Measurements from ENCODE around the gene PPARG. TPM values are rescaled to one million over a fixed set of nuclear protein-coding genes. Genes with fewer than 3 reads are reported as not detected.

Gene PPARG
- total and polyA plus RNA-seq, 10 of the 15 experiments (the other 5 are each of a cell fraction or from before 2014, with no cell fraction given): 0.06 to 0.86 (median 0.12) TPM; not detected in 5

GRCh38 chr3:12343047-12343501, 54.2 kb downstream of the PPARG start (continued):
- TF ChIP-seq CEBPZ (IDR thresholded peaks at IDR 0.05; ENCODE audit: low read depth, low read length) (no peak), KLF5 (IDR thresholded peaks at IDR 0.05; ENCODE audit: partially characterized antibody) (no peak), STAT1 (conservative IDR thresholded peaks at IDR 0.05) (no peak)

GRCh38 chr3:12345141-12345561, 56.3 kb downstream of the PPARG start:
- no peak for FAIRE-seq
- H3K9ac ChIP-seq (ENCODE audit: control insufficient read depth, insufficient read depth, low read length): no peak overlapping the region
- TF ChIP-seq SMAD5 (IDR thresholded peaks at IDR 0.05; ENCODE audit: low read depth): no peak
- no peak for TF ChIP-seq POLR2AphosphoS2 (IDR thresholded peaks at IDR 0.05; ENCODE audit: low read depth, low read length)
- TF ChIP-seq CHD1 (IDR thresholded peaks at IDR 0.05; ENCODE audit: low read depth, low read length): no peak
- no peak for TF ChIP-seq ASH2L (IDR thresholded peaks at IDR 0.05; ENCODE audit: borderline replicate concordance, low read depth)
- no peak for TF ChIP-seq PKNOX1 (IDR thresholded peaks at IDR 0.05)
- TF ChIP-seq ZBTB4 (CRISPR knock-in tag; IDR thresholded peaks at IDR 0.05): no peak
- no peak for TF ChIP-seq CREB1 (IDR thresholded peaks at IDR 0.05; ENCODE audit: low read depth)
- no peak for TF ChIP-seq USF2 (IDR thresholded peaks at IDR 0.05; ENCODE audit: borderline replicate concordance, low read depth, low read length)
- no peak for TF ChIP-seq KAT2A (conservative IDR thresholded peaks at IDR 0.05; ENCODE audit: control insufficient read depth, low read depth, low read length)
- TF ChIP-seq CHD2 (IDR thresholded peaks at IDR 0.05; ENCODE audit: borderline replicate concordance, low read depth, low read length): no peak

More at GRCh38 chr3:12345141-12345561, 56.3 kb downstream of the PPARG start:
- WGBS (ENCODE audit: insufficient coverage, insufficient replicate concordance, low lambda C conversion rate, missing lambda C conversion rate): 45% methylated on average over 5 of the region's 5 CpGs
- ATAC-seq: no peak
- BruUV-seq (replicated peaks): no TSS peak
- Histone ChIP-seq H4K20me1 (ENCODE audit: control insufficient read depth, insufficient read depth) (no peaks in the 10 kb centered on the region), H2AFZ (ENCODE audit: control insufficient read depth, low read depth, low read length) (no peak overlapping the region), H3K4me3 (no peak overlapping the region), H3K27ac (ENCODE audit: control insufficient read depth, insufficient read depth) (no peak overlapping the region), H3K79me2 (ENCODE audit: control insufficient read depth, insufficient read depth, low read length) (no peaks in the 10 kb centered on the region), H3K36me3 (ENCODE audit: control insufficient read depth in 2 of 2, insufficient read depth in 2 of 2, low read length in 1 of 2) (no peaks in the 10 kb centered on the region), H3K27me3 (replicated peaks in 1 of 2; ENCODE audit: control insufficient read depth in 2 of 2, insufficient read depth in 2 of 2, low read length in 1 of 2) (0 out of 4 replicates have a peak, but pooled peaks cover 0 to 2% of the 10 kb centered on the region in 2 experiments), H3K4me1 (ENCODE audit: control insufficient read depth, insufficient read depth, low read length) (no peaks in the 10 kb centered on the region), H3K4me2 (ENCODE audit: control insufficient read depth, insufficient read depth) (no peak overlapping the region), H3K9me3 (replicated peaks; ENCODE audit: control insufficient read depth, insufficient read depth, low read length) (no peaks in the 10 kb centered on the region)
- in situ Hi-C loops (cut with MboI): no loop called here
- no peak for DNase-seq (ENCODE audit: low read depth, low spot score)
- ChIA-PET RAD21 (ENCODE audit: unreplicated experiment) (interaction anchor here (1.5 kb wide), 1 partner anchor 9 kb away, joined by 3 read pairs; no protein-coding TSS in a partner anchor), SMC1A (ENCODE audit: uncharacterized antibody, unreplicated experiment) (no interaction called here), POLR2A (no interaction called here), CTCF (no interaction called here)
- intact Hi-C loops (cut with micrococcal nuclease; ENCODE audit: unreplicated experiment): no loop called here
